Activated CD4-positive, alpha-beta T cell treated with anti-CD3 and anti-CD28 coated beads for 48 hours (primary cell): ENCODE results near the gene UGCG.
"Not testable (repeated sequence)": the region's sequence is repeated elsewhere in the genome, so short reads cannot be mapped to it uniquely, and the experiment has no call there.

ENCODE experiments used
- DNase-seq: peaks from one replicate; pipeline ENCODE4 v3.0.0-alpha.2; 2020

UGCG gene

DNA sequence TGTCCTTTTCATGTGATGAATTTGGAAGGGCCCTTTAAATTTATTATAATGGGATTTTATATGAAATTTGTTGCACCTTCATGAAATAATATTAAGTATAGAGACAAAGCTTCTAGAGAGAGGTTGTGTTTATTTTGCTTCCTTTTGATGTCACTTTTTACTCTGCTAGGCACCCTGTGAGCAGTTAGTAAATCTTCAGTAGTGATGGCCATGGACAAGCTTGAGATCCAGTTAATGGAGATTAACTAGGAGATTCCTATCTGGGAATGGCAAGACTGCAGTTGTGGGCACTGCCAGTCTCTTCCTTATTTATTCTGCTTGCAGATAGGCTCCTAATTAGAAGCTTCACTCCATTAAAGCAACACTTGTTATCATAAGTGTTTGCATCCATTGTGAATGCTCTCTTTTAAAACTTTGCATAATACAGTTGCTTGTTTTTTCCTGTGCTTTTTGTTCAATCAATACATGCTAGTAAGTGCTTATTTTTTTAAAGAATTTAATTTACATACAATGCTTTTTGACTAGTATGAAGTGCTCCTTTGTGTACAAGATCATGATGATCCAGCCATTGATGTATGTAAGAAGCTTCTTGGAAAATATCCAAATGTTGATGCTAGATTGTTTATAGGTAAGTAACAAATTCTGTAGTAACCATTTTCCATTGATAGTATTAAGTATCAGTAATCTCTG is 25.9 kb downstream of the UGCG start:
- no peak for DNase-seq

DNA sequence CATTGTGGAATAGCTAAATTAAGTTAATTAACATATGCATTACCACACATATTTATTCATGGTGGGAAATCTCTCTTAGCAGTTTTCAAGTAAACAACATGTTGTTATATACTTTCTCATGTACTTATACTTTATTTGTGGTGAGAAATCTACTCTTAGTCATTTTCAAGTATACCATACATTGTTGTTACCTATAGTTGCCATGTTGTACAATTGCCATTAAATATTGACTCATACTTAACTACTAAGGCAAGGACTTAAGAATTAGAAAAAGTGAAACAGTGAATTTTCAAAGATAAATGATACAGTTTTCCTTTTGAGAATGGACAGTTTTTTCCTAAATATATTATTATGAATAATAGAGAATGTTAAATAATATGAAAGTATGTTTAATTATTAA is 27.7 kb downstream of the UGCG start:
- DNase-seq = no peak

DNA sequence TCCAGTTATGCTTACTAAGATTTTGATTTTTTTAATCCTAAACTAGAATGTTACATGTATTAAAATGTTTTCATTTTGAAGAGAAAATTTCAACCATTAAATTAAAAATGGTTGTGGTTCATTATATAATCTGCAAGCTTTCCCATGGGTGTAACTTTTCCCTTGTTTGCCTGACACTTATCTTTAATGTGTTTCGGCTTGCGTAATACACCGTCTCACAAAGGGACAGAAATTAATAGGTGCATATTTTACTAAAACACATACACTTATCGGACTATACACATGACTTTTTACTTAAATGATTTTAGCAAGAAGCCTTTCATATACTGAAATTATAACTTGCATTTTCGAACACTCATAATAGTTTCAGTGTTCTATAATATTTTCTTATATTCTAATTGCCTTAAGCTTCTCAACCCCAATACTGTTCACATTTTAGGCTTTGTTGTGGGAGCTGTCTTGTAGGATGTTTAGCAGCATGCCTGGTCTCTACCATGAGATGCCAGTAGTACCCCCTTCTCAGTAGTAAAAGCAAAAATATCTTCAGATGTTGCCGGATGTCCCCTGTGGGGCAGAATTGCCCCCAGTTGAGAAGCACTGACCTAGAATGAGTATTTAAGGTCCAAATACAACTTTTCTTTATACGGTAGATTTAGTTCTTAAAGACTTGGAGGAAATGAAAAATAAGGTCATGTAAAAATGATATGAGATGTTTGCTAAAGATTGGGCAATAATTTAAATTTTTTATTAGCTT is 28.6 kb downstream of the UGCG start:
- DNase-seq = no peak

DNA sequence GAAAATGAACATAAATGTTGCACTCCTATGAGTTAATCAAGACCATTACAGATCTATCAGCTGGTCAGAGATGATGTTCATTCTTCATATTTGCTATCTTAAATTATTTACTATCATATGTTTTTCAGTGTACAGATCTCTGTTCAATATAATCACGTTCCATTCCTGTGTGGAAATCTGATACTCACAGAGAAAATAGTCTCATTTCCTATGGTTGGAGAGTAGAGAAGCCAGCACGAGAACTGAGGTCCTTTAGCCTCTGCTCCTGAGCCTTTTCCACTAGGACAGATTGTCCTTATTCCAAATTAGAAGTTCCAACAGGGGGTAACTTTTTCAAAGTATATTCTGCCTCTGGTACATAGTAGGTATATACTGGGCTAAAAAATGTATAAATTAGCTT is 29.2 kb downstream of the UGCG start:
- DNase-seq = no peak

DNA sequence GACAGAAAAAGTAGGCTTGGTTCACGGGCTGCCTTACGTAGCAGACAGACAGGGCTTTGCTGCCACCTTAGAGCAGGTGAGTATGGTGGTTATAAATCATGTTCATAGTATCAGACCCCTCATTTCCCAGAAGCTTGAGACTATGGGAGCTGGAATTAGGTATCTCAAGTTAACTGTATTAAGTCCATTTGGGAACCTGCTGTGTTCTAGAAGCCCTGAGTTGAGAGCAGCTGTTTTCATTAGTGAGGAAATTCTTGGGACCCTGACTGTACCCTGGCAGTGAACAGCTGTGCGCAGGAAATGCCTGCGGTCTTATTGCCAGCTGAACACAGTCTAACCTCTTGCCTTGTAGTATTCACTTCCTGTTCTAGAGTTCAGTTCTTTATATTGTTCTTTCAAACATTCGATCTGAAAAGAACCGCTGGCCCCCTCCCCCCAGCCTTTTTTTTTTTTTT is 29.8 kb downstream of the UGCG start:
- peak; percentile 52 for DNase-seq

DNA sequence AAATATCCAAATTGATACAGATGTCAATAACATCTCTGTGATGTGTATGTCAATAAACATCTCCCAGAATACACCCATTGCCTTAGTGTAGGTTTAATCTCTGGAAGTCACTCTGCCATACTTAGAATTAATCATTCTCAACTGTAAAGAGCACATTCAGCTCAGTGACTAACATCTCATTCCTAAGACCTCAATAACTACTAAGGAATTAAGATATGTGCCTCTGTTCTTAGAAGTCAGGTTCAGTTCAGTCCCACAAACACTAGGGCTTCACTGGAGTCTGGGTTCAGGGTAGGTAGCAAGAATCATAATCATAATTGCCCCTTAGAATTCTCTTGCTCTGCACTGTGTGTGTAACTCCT is 31.7 kb downstream of the UGCG start:
- no peak for DNase-seq

DNA sequence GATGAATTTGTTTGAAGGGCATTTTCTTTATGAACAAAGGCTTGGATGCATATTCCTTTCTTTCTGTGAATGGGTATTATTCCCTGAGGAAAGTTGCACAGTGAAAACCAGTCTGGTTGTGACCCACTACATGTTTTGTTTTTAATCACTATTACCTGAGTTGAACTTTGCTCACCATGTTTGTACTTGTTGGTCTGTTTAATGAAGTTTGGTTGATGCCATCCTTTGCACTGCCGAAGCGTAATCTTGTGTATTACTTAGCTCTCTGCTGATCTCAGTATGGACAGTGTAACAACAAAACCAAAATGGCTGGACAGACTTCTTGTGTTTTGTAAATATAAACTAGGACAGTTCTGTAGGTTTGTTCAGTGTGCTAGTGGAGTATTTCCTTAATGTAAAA is 38.1 kb downstream of the UGCG start:
- DNase-seq = no peak

DNA sequence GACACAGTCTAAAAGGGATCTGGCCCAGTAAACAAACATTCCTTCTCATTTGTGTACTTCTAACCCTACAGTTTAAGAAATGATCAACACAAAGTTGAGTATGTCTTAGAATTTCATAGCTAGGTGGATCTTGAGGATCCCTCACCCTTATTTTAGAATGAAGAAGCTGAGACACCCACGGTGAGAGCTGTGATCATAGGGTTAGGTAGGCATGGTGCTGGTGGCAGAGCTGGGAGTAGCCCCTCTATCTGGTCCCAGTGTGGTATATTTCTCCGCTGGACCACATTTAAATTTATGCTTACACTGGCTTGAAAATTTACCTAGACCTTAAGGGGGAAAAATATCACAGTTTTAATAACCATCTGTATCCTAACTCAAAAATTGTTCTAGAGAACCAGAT is 39.8 kb downstream of the UGCG start:
- no peak for DNase-seq

DNA sequence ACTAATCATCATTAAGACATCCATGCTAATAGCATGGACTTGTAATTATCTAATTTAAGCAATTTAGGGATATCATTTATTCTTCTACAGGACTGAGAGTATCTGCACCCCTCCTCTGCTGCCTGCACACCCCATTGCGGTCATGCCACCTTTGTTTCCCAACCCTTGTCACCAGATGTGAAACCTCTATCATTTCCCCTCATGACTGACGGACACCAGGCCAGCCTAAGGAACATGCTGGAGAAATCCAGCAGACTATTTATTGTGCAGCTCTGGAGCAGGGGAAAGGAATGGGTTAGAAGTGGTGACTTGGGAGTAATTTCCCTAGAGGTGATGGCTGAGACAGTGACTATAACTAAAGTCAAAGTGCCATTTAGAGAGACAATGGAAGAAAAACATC is 40.7 kb downstream of the UGCG start:
- no peak for DNase-seq

DNA sequence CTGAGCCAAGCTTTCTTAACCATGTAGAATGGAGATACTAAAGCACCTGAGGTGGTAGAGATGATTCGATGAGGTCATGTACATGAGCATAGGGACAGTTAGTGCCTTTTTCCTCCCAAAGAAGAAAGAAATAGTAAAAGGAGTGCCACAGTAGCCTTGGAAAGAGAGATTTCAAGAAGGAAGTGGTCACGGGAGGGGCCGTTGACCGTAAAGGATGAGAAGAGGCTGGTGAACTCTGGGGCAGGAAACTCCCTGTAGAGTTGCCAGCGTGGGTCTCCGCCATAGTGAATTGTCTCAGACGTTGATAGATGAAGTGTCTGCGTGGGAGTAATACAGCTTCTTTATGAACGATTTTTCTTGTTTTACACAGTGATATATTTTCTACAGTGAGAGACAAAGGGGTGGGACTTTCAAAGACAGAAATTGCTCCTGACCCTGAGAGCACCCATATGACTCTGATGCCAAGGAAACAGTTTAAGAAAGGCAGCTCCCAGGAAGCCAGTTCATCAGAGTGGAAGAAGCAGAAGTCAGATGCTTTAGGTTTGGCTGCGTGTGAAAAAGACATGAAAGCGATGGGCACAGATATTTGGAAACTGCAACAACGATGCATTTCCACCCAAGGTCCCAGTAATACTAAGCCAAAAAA is 41.3 kb downstream of the UGCG start:
- DNase-seq = peak; percentile 73

DNA sequence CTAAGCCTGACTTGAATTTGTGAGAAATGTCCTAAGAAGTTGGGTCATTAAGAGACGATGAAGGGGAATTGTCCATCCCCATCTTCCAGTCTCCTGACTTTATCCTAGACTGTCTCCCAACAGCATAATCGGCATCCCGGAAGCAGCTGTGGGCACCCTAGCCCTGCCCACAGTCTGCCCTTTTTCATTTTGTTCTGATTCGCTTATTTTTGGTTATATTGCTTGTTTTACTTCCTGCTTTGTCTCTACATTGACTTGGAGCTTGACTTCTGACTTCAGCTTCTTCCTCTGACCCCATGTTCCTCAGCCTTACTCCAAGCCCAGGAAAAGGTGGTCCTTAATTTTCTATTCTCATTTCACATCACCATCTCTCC is 41.8 kb downstream of the UGCG start:
- DNase-seq = no peak

DNA sequence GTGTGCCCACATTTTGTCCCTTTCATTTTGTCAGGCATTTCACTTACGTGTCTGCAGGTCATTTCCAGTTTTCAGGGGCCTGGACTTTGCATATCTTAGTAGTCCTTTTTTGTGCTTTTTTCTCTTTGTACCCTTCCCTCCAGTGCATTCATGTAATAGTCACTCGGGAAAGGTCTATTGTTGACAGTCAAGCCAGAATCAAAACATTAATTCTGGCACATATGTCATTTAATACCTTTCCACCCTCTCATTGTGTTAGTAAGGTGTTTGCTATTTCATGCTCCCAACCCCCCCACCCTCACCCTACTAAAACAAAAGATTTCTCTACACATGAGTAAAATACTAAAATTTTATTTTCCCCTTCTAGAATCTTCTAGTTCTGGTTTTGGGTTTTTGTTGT is 42.7 kb downstream of the UGCG start:
- no peak for DNase-seq

DNA sequence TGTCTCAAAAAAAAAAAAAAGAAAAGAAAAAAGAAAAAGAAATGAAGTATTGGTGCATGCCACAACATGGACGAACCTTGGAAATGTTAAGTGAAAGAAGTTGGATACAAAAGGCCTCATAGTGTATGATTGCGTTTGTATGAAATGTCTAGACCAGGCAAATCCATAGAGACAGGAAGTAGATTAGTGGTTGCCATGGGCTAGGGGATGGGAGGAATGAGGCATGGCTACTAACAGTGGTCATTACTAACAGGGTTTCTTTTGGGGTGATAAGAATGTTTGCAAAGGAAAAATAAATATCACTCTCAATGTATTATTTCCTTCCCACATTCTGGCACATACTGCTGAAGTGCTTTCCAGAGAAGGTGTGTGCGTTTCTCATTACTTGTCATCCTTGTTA is 44.1 kb downstream of the UGCG start:
- DNase-seq = no peak

DNA sequence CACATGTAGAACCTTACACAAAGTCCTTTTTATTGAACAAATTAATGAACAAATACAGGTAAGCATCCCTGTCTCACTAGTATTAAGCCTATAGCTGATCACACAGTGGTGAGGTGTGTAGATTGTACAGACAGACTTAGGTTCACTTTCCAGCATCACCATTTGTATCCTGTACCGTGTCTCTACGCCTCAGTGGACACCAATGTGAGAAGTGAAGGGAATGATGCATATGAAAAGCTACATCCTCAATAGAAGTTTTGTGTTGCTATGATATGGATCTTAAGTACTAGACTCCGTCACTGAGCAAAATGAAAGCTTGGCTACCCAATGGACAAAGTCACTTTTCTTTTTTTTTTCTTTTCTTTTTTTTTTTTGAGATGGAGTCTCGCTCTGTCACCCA is 46.6 kb downstream of the UGCG start:
- no peak for DNase-seq

DNA sequence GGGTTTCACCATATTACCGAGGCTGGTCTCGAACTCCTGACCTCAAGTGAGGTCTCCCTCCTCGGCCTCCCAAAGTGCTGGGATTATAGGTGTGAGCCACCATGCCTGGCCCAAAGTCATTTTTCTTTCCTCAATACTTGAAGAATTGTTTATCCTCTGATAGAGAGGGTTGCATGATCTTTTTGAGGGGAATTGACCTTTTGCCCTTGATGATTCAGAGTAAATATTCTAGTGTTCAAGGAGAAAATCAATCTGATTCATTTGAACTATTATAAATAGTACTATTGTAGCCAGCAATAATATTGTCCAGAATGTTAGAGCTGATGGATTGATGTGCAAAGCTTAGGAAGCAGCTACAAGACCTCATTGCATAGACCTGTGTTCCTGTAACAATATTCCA is 47.1 kb downstream of the UGCG start:
- DNase-seq = no peak

DNA sequence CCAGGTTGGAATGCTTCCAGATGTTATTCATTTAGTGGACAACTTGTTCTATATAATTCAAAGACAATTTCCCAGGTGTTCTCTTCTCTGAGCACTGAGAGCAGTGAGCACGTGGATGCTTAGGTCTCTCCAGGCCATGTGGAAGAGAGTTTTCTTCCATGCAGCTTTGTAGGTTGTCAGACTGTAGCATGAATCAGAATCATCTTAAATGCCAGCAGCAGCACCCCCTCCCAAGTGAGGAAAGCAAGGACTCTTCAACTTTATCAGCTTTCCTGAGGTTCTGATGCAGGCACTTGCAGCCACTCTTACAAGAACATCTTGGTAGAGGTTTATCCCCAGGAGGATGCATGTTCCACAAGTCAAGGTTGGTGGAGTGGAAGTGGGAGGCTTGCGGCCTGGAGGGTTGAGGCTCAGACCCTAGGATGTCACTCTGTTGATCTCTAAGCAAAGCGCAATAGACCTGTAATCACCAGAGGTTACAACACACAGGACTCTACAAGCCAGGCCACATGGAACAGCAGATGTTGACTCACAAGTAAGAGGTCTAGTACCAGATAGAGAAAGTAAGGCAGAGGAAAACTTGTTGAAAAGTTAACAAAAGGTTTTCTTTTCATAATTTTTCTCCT is 47.7 kb downstream of the UGCG start:
- no peak for DNase-seq

DNA sequence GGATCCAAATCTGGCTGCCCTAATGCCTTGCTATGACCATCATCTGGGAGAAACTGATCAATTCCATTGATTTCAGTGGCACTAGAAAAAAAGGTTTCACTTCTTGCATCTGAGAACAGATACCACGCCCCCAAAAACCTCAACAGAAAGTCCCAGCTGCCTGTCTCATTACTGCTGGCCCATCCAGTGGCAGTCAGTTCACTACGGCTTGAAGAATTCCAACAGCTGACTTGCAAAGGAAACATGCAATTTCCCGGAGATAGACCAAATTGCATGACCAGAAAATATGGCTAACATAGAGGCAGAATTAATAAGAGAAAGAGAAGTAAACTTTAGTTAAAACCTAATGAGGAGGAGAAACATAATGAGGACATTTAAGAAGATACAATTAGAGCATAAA is 48.6 kb downstream of the UGCG start:
- DNase-seq = peak; percentile 52

DNA sequence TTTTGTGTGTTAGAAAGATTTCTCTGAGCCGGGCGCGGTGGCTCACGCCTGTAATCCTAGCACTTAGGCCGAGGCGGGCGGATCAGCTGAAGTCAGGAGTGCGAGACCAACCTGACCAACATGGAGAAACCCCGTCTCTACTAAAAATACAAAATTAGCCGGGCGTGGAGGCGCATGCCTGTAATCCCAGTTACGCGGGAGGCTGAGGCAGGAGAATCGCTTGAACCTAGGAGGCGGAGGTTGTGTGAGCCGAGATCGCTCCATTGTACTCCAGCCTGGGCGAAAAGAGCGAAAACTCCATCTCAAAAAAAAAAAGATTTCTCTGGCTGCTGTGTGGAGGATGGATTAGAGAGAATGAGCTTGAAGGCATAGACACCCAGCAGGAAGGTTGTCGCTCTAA is 51.5 kb downstream of the UGCG start:
- DNase-seq = not testable (repeated sequence)

DNA sequence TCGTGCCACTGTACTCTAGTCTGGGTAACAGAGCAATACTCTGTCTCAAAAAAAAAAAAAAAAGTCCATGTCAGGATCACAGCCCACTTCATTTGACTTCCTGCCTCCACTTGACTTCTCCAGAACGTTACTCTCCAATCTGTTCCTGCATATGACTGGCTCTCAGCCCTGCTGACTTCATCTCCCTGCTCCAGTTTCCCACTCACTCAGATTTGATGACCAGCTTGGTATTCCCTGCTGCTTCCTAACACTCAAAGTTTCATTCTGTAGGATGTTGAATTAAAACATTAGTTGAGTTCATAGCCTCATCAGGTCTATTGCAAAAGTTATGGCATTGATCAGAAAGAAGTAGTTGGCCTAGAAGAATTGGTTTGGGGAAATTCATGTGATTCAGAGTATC is 52.3 kb downstream of the UGCG start:
- no peak for DNase-seq

DNA sequence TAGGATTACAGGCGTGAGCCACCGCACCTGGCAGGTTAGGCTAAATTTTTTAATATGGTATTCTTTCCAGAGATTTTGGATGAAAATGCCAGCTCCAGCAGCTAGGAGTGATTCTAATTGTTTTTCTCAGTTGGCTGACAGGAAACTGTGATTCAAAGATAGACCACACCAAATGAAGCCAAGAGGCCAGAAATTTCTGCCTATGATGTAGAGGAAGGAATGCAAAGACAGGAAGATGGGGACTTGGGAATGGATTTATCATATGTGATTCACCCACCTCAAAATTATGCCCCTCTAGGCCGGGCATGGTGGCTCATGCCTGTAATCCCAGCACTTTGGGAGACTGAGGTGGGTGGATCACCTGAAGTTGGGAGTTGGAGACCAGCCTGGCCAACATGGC is 53.3 kb downstream of the UGCG start:
- DNase-seq = no peak

DNA sequence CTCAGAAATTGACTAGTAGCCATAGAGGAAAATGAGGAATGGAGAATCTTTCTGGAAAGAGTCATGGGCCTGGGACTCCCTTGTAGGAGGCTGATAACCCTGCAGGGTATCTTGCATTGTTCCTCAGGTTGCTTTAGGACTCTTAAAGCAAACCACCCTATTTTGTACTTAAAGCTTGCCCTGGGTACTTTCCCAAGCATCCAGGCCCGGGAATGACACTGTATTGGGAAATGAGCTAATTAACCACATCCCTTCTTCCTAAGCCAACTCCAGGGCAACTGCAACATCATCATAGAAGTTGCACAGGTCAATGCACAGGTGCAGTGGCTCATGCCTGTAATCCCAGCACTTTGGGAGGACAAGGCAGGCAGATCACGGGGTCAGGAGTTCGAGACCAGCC is 55.9 kb downstream of the UGCG start:
- DNase-seq = no peak

DNA sequence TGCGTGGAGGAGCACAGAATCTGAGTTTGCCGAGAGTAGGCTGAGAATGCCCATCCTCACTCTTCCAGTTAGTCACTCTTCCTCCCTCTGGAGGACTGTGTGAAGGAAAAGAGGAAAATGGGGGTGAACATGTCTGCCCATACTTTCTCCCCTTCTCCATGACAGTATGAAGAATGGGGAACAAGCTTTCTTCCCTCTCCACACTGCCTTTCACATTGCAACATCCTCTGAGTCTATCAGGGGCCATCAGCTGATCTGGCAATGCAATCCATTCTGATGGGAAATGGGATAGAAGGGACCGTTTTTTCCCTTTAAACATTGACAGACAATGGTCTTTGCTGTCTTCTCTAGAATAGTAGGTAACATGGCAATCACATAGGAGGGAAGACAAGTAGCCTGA is 56.8 kb downstream of the UGCG start:
- DNase-seq = no peak

DNA sequence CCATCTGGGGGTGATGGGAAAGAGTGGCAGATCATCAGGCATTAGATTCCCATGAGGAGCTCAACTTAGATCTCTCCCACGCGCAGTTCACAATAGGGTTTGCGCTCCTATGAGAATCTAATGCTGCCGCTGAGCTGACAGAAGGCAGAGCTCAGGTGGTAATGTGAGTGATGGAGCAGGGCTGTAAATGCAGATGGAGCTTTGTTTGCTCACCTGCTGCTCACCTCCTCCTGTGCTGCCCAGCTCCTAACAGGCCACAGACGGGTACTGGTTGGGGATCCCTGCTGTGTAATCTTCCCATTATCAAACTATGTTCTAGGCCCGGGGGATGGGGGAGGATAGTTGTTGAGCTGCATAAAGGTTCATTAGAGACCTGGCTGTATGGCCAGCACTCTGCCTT is 58.4 kb downstream of the UGCG start:
- DNase-seq = no peak
